ENCODE data around the gene TNFSF13. TPM values are rescaled to one million over a fixed set of nuclear protein-coding genes. Genes with fewer than 3 reads are reported as not detected.

The TNFSF13 gene
- total RNA-seq, 1 experiment from 2014 or later, result 19.7 TPM

GRCh38 chr17:7523033-7523432 lies 35.5 kb upstream of the TNFSF13 start:
- DNase-seq, result no peak
- H3K36me3 Mint-ChIP-seq (ENCODE audit: insufficient read depth, unreplicated experiment), result no peaks in the 10 kb centered on the region
- H3K4me1 Mint-ChIP-seq (ENCODE audit: low read depth, unreplicated experiment), result no peaks in the 10 kb centered on the region
- no TSS peak for BruUV-seq (replicated peaks)
- CTCF ChIA-PET, result interaction anchor here (0.7 kb wide), 1 partner anchor 51 kb away, joined by 4 read pairs; no protein-coding TSS in a partner anchor
- no peak overlapping the region for H3K4me3 Mint-ChIP-seq (ENCODE audit: low read depth, unreplicated experiment)
- H3K27me3 Mint-ChIP-seq (ENCODE audit: unreplicated experiment), result no peaks in the 10 kb centered on the region
- H3K9me3 Mint-ChIP-seq (ENCODE audit: low read depth, unreplicated experiment), result no peaks in the 10 kb centered on the region
- intact Hi-C loops (cut with micrococcal nuclease; ENCODE audit: unreplicated experiment), result no loop called here
- no peak overlapping the region for H3K27ac Mint-ChIP-seq (ENCODE audit: unreplicated experiment)
- peak; percentile 7 for TF ChIP-seq CTCF (IDR thresholded peaks at IDR 0.05; ENCODE audit: unreplicated experiment)

- BruUV-seq (replicated peaks), result no TSS peak
- DNase-seq, result no peak
- no peaks in the 10 kb centered on the region for H3K27me3 Mint-ChIP-seq (ENCODE audit: unreplicated experiment)
- H3K9me3 Mint-ChIP-seq (ENCODE audit: low read depth, unreplicated experiment), result no peaks in the 10 kb centered on the region
- H3K27ac Mint-ChIP-seq (ENCODE audit: unreplicated experiment), result no peak overlapping the region
- CTCF ChIA-PET, result no interaction called here
- H3K36me3 Mint-ChIP-seq (ENCODE audit: insufficient read depth, unreplicated experiment), result no peaks in the 10 kb centered on the region
- intact Hi-C loops (cut with micrococcal nuclease; ENCODE audit: unreplicated experiment), result no loop called here
- no peak overlapping the region for H3K4me3 Mint-ChIP-seq (ENCODE audit: low read depth, unreplicated experiment)
- H3K4me1 Mint-ChIP-seq (ENCODE audit: low read depth, unreplicated experiment), result no peaks in the 10 kb centered on the region
- no peak for TF ChIP-seq CTCF (IDR thresholded peaks at IDR 0.05; ENCODE audit: unreplicated experiment)
Measured at GRCh38 chr17:7528842-7529241, 29.7 kb upstream of the TNFSF13 start.

GRCh38 chr17:7530023-7530900 lies 28.3 kb upstream of the TNFSF13 start:
- no TSS peak for BruUV-seq (replicated peaks)
- H3K27me3 Mint-ChIP-seq (ENCODE audit: unreplicated experiment), result no peaks in the 10 kb centered on the region
- no peaks in the 10 kb centered on the region for H3K36me3 Mint-ChIP-seq (ENCODE audit: insufficient read depth, unreplicated experiment)
- TF ChIP-seq CTCF (IDR thresholded peaks at IDR 0.05; ENCODE audit: unreplicated experiment), result no peak
- DNase-seq, result no peak
- H3K4me1 Mint-ChIP-seq (ENCODE audit: low read depth, unreplicated experiment), result no peaks in the 10 kb centered on the region
- intact Hi-C loops (cut with micrococcal nuclease; ENCODE audit: unreplicated experiment), result no loop called here
- no peaks in the 10 kb centered on the region for H3K9me3 Mint-ChIP-seq (ENCODE audit: low read depth, unreplicated experiment)
- CTCF ChIA-PET, result interaction anchor here (0.7 to 0.8 kb wide), 2 partner anchors 102 to 135 kb away, joined by 3 to 6 read pairs; no protein-coding TSS in a partner anchor
- no peak overlapping the region for H3K4me3 Mint-ChIP-seq (ENCODE audit: low read depth, unreplicated experiment)
- no peak overlapping the region for H3K27ac Mint-ChIP-seq (ENCODE audit: unreplicated experiment)

GRCh38 chr17:7538050-7538449 lies 20.5 kb upstream of the TNFSF13 start:
- DNase-seq, result no peak
- peaks cover 4% of the 10 kb centered on the region for H3K27me3 Mint-ChIP-seq (ENCODE audit: unreplicated experiment)
- BruUV-seq (replicated peaks), result no TSS peak

More at GRCh38 chr17:7538050-7538449, 20.5 kb upstream of the TNFSF13 start:
- H3K27ac Mint-ChIP-seq (ENCODE audit: unreplicated experiment), result no peak overlapping the region
- no peaks in the 10 kb centered on the region for H3K36me3 Mint-ChIP-seq (ENCODE audit: insufficient read depth, unreplicated experiment)
- intact Hi-C loops (cut with micrococcal nuclease; ENCODE audit: unreplicated experiment), result no loop called here
- CTCF ChIA-PET, result interaction anchor here (0.6 kb wide), 1 partner anchor 24 kb away, joined by 3 read pairs; no protein-coding TSS in a partner anchor
- no peak for TF ChIP-seq CTCF (IDR thresholded peaks at IDR 0.05; ENCODE audit: unreplicated experiment)
- H3K4me3 Mint-ChIP-seq (ENCODE audit: low read depth, unreplicated experiment), result no peak overlapping the region
- H3K9me3 Mint-ChIP-seq (ENCODE audit: low read depth, unreplicated experiment), result peaks cover 3% of the 10 kb centered on the region
- no peaks in the 10 kb centered on the region for H3K4me1 Mint-ChIP-seq (ENCODE audit: low read depth, unreplicated experiment)
